Lung microvascular endothelial cell (primary cell): ENCODE results near the gene GPR156. TPM values are rescaled to one million over a fixed set of nuclear protein-coding genes. Genes with fewer than 3 reads are reported as not detected.
"Not testable (repeated sequence)": the region's sequence is repeated elsewhere in the genome, so short reads cannot be mapped to it uniquely, and the experiment has no call there.

Experiments
- DNase-seq, 2 donors: peaks; one replicate each; pipeline versions ENCODE4 v3.0.0 to v3.0.0-alpha.2; 2010; ENCODE audit warnings: low read depth in 2 of 2
- total RNA-seq: library from RNA; depleted of rRNA; stranded (reverse); fragments of >200 nt; gene quantifications from 2 replicates; pipeline ENCODE4 v1.2.1, GENCODE V29; 2014

The GPR156 gene
- total RNA-seq, 1 donor from 2014 or later = not detected

GRCh38 chr3:120274739-120275167, 10.3 kb downstream of the GPR156 start:
- DNase-seq = peak in 1 of 2 donors; percentile 36

- DNase-seq = no peak
Observed at GRCh38 chr3:120272286-120272685, 12.7 kb downstream of the GPR156 start.

GRCh38 chr3:120265989-120266388, 19.0 kb downstream of the GPR156 start:
- no peak for DNase-seq

- no peak for DNase-seq
Observed at GRCh38 chr3:120264963-120265362, 20.1 kb downstream of the GPR156 start.

GRCh38 chr3:120263792-120264191, 21.2 kb downstream of the GPR156 start:
- no peak for DNase-seq

- DNase-seq = no peak
Observed at GRCh38 chr3:120258009-120258408, 27.0 kb downstream of the GPR156 start.

GRCh38 chr3:120245386-120245785, 39.6 kb downstream of the GPR156 start:
- DNase-seq = no peak

GRCh38 chr3:120244834-120245225, 40.2 kb downstream of the GPR156 start:
- DNase-seq = no peak

GRCh38 chr3:120239644-120240043, 45.4 kb downstream of the GPR156 start:
- DNase-seq = no peak

GRCh38 chr3:120227710-120228347, 57.2 kb downstream of the GPR156 start:
- no peak for DNase-seq

GRCh38 chr3:120224237-120224636, 60.8 kb downstream of the GPR156 start:
- DNase-seq = no peak

- DNase-seq = no peak
Observed at GRCh38 chr3:120218981-120219380, 66.0 kb downstream of the GPR156 start.

- not testable (repeated sequence) for DNase-seq
Observed at GRCh38 chr3:120216633-120217032, 68.4 kb downstream of the GPR156 start.

- no peak for DNase-seq
Observed at GRCh38 chr3:120214176-120214575, 70.8 kb downstream of the GPR156 start.

GRCh38 chr3:120212505-120212904, 72.5 kb downstream of the GPR156 start:
- DNase-seq = no peak

- no peak for DNase-seq
Observed at GRCh38 chr3:120209425-120209824, 75.6 kb downstream of the GPR156 start.

GRCh38 chr3:120204338-120204737, 80.7 kb downstream of the GPR156 start:
- no peak for DNase-seq

GRCh38 chr3:120203621-120204020, 81.4 kb downstream of the GPR156 start:
- DNase-seq = no peak

- DNase-seq = peak; percentile 71 to 86
Observed at GRCh38 chr3:120203016-120203415, 82.0 kb downstream of the GPR156 start.

GRCh38 chr3:120202363-120202762, 82.7 kb downstream of the GPR156 start:
- no peak for DNase-seq

- DNase-seq = no peak
Observed at GRCh38 chr3:120200493-120201235, 84.4 kb downstream of the GPR156 start.

- DNase-seq = peak; percentile 33 to 36
Observed at GRCh38 chr3:120198305-120198878, 86.6 kb downstream of the GPR156 start.

GRCh38 chr3:120196812-120197211, 88.2 kb downstream of the GPR156 start:
- DNase-seq = no peak
